H4 (cell line): ENCODE measurements around the gene AMD1. TPM values are rescaled to one million over a fixed set of nuclear protein-coding genes. Genes with fewer than 3 reads are reported as not detected.
"Not testable (repeated sequence)": the region's sequence is repeated elsewhere in the genome, so short reads cannot be mapped to it uniquely, and the experiment has no call there.

Experiments
- DNase-seq: peaks from one replicate; pipeline ENCODE4 v3.0.0-alpha.2; 2015; ENCODE audit warnings: low spot score
- total RNA-seq: library from RNA; depleted of rRNA; stranded (reverse); fragments of >200 nt; shearing (Covaris generic); gene quantifications from 2 replicates; pipeline ENCODE4 v1.2.3, GENCODE V29; 2014; rRNA removed

The AMD1 gene
- 58.9 and 69.0 TPM in 2 replicates for total RNA-seq

GRCh38 chr6:110873981-110874879 is at the start of gene AMD1:
Gene AMD1 (plus strand): TSS chr6:110874785. CDS start chr6:110875106, 321 bp downstream.
- peak; percentile 92 for DNase-seq

GRCh38 chr6:110826236-110827129 is 48.1 kb upstream of the AMD1 start:
- no peak for DNase-seq

GRCh38 chr6:110828396-110828795 is 46.2 kb upstream of the AMD1 start:
- no peak for DNase-seq

GRCh38 chr6:110831405-110831804 is 43.2 kb upstream of the AMD1 start:
- no peak for DNase-seq

- DNase-seq: no peak
These were observed 40.8 kb upstream of the AMD1 start for GRCh38 chr6:110833831-110834230.

GRCh38 chr6:110835751-110836150 is 38.8 kb upstream of the AMD1 start:
- not testable (repeated sequence) for DNase-seq

- no peak for DNase-seq
These were observed 33.3 kb upstream of the AMD1 start for GRCh38 chr6:110841266-110841665.

GRCh38 chr6:110849781-110850180 is 24.8 kb upstream of the AMD1 start:
- no peak for DNase-seq

- no peak for DNase-seq
These were observed 21.8 kb upstream of the AMD1 start for GRCh38 chr6:110852773-110853172.

- no peak for DNase-seq
These were observed 20.7 kb upstream of the AMD1 start for GRCh38 chr6:110853754-110854477.

- no peak for DNase-seq
These were observed 18.3 kb upstream of the AMD1 start for GRCh38 chr6:110856296-110856695.

- DNase-seq: no peak
These were observed 16.6 kb upstream of the AMD1 start for GRCh38 chr6:110858016-110858415.

GRCh38 chr6:110858562-110859214 is 15.9 kb upstream of the AMD1 start:
- DNase-seq: no peak

GRCh38 chr6:110859335-110859792 is 15.2 kb upstream of the AMD1 start:
- no peak for DNase-seq

- no peak for DNase-seq
These were observed 9.8 kb upstream of the AMD1 start for GRCh38 chr6:110864824-110865223.

- DNase-seq: no peak
These were observed 429 bp downstream of the AMD1 start for GRCh38 chr6:110874880-110875547.

- DNase-seq: no peak
These were observed 1.1 kb downstream of the AMD1 start for GRCh38 chr6:110875548-110876169.

GRCh38 chr6:110876170-110876773 is 1.7 kb downstream of the AMD1 start:
- DNase-seq: peak; percentile 79

GRCh38 chr6:110876806-110877564 is 2.4 kb downstream of the AMD1 start:
- DNase-seq: no peak
